ENCODE measurements around the gene UFC1. TPM values are rescaled to one million over a fixed set of nuclear protein-coding genes. Genes with fewer than 3 reads are reported as not detected.

The UFC1 gene
- polyA plus RNA-seq, 1 donor from 2014 or later = 104 TPM

DNA sequence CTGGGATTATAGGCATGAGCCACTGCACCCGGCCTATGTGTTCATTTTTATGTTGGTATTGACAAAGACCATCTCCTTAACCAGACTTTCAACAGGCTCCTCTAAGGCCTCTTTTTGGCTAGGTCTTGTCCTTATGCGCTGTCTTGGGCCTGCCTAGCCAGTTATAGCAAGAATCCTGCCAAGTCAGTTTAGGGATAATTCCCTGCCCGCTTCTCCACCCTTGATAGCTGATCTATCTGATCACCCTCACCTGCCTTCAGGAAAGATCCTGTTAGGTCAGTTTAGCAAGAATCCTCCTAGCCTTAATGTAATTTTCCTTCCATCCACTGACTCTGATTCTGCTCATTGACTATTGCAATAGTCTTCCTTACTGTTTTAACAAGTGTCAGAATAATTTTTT lies 25.9 kb downstream of the UFC1 start:
- Histone ChIP-seq H3K9me3 (ENCODE audit: low read length) (no peaks in the 10 kb centered on the region), H3K9ac (ENCODE audit: low read length) (no peak overlapping the region), H3K27ac (ENCODE audit: low read length) (no peak overlapping the region), H3K27me3 (ENCODE audit: insufficient read depth, low read depth, low read length) (no peaks in the 10 kb centered on the region), H3K36me3 (ENCODE audit: insufficient read depth, low read length) (no peaks in the 10 kb centered on the region), H3K9me2 (ENCODE audit: insufficient read depth, low read length) (no peaks in the 10 kb centered on the region), H3K4me3 (ENCODE audit: low read length) (no peak overlapping the region), H3F3A (ENCODE audit: insufficient read depth, low read length, poor library complexity, severe bottlenecking) (no peaks in the 10 kb centered on the region), H3K4me2 (ENCODE audit: low read length) (no peak overlapping the region), H3K79me2 (replicated peaks; ENCODE audit: insufficient read depth, low read length) (peaks cover 6% of the 10 kb centered on the region), H2AFZ (ENCODE audit: low read depth, low read length) (no peak overlapping the region), H4K20me1 (ENCODE audit: insufficient read depth) (no peaks in the 10 kb centered on the region)
- TF ChIP-seq, protein P1, sequence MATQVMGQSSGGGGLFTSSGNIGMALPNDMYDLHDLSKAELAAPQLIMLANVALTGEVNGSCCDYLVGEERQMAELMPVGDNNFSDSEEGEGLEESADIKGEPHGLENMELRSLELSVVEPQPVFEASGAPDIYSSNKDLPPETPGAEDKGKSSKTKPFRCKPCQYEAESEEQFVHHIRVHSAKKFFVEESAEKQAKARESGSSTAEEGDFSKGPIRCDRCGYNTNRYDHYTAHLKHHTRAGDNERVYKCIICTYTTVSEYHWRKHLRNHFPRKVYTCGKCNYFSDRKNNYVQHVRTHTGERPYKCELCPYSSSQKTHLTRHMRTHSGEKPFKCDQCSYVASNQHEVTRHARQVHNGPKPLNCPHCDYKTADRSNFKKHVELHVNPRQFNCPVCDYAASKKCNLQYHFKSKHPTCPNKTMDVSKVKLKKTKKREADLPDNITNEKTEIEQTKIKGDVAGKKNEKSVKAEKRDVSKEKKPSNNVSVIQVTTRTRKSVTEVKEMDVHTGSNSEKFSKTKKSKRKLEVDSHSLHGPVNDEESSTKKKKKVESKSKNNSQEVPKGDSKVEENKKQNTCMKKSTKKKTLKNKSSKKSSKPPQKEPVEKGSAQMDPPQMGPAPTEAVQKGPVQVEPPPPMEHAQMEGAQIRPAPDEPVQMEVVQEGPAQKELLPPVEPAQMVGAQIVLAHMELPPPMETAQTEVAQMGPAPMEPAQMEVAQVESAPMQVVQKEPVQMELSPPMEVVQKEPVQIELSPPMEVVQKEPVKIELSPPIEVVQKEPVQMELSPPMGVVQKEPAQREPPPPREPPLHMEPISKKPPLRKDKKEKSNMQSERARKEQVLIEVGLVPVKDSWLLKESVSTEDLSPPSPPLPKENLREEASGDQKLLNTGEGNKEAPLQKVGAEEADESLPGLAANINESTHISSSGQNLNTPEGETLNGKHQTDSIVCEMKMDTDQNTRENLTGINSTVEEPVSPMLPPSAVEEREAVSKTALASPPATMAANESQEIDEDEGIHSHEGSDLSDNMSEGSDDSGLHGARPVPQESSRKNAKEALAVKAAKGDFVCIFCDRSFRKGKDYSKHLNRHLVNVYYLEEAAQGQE (IDR thresholded peaks at IDR 0.05; ENCODE audit: borderline replicate concordance) = no peak
- TF ChIP-seq SMC3 (conservative IDR thresholded peaks at IDR 0.05; ENCODE audit: poor library complexity) (no peak), EZH2 (IDR thresholded peaks at IDR 0.05; ENCODE audit: borderline replicate concordance, insufficient read depth, low read length, poor library complexity, severe bottlenecking) (no peak), TAF1 (IDR thresholded peaks at IDR 0.05; ENCODE audit: low read depth) (no peak), EP300 (conservative IDR thresholded peaks at IDR 0.05; ENCODE audit: poor library complexity, severe bottlenecking) (no peak), MXI1 (conservative IDR thresholded peaks at IDR 0.05; ENCODE audit: poor library complexity, severe bottlenecking) (no peak), POLR2AphosphoS5 (IDR thresholded peaks at IDR 0.05) (no peak)
- TF ChIP-seq, protein P2, sequence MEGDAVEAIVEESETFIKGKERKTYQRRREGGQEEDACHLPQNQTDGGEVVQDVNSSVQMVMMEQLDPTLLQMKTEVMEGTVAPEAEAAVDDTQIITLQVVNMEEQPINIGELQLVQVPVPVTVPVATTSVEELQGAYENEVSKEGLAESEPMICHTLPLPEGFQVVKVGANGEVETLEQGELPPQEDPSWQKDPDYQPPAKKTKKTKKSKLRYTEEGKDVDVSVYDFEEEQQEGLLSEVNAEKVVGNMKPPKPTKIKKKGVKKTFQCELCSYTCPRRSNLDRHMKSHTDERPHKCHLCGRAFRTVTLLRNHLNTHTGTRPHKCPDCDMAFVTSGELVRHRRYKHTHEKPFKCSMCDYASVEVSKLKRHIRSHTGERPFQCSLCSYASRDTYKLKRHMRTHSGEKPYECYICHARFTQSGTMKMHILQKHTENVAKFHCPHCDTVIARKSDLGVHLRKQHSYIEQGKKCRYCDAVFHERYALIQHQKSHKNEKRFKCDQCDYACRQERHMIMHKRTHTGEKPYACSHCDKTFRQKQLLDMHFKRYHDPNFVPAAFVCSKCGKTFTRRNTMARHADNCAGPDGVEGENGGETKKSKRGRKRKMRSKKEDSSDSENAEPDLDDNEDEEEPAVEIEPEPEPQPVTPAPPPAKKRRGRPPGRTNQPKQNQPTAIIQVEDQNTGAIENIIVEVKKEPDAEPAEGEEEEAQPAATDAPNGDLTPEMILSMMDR (IDR thresholded peaks at IDR 0.05; ENCODE audit: poor library complexity, severe bottlenecking) = no peak

DNA sequence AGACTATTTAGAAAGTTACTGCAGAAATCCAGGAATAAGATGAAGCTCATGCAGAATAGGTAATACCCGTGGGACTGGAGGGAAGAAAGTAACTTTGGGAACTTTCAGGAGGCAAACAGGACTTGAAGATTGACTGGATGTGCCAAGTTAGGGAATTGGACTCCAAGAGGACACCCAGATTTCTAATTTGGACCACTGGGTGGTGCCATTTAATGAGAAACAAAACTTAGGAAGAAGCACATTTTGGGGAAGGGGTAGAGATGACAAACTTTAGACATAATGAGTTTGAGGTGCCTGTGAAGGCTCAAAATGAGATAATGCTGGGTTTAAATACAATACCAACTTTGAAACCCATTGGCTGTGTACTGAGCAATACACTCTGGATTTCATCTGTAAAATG lies 26.9 kb downstream of the UFC1 start:
- Histone ChIP-seq H3K36me3 (ENCODE audit: insufficient read depth, low read length) (no peaks in the 10 kb centered on the region), H3K4me2 (ENCODE audit: low read length) (no peak overlapping the region), H3K9me3 (ENCODE audit: low read length) (no peaks in the 10 kb centered on the region), H3K4me3 (ENCODE audit: low read length) (no peak overlapping the region), H3K79me2 (replicated peaks; ENCODE audit: insufficient read depth, low read length) (peaks cover 6% of the 10 kb centered on the region), H4K20me1 (ENCODE audit: insufficient read depth) (no peaks in the 10 kb centered on the region), H3F3A (ENCODE audit: insufficient read depth, low read length, poor library complexity, severe bottlenecking) (no peaks in the 10 kb centered on the region), H2AFZ (ENCODE audit: low read depth, low read length) (no peak overlapping the region), H3K27me3 (ENCODE audit: insufficient read depth, low read depth, low read length) (no peaks in the 10 kb centered on the region), H3K9me2 (ENCODE audit: insufficient read depth, low read length) (no peaks in the 10 kb centered on the region), H3K27ac (ENCODE audit: low read length) (no peak overlapping the region), H3K9ac (ENCODE audit: low read length) (no peak overlapping the region)
- TF ChIP-seq, protein P1 (IDR thresholded peaks at IDR 0.05; ENCODE audit: borderline replicate concordance) = no peak
- no peak for TF ChIP-seq POLR2AphosphoS5 (IDR thresholded peaks at IDR 0.05)
- TF ChIP-seq TAF1 (IDR thresholded peaks at IDR 0.05; ENCODE audit: low read depth) = no peak
- no peak for TF ChIP-seq MXI1 (conservative IDR thresholded peaks at IDR 0.05; ENCODE audit: poor library complexity, severe bottlenecking)
- TF ChIP-seq, protein P2 (IDR thresholded peaks at IDR 0.05; ENCODE audit: poor library complexity, severe bottlenecking) = no peak
- no peak for TF ChIP-seq EZH2 (IDR thresholded peaks at IDR 0.05; ENCODE audit: borderline replicate concordance, insufficient read depth, low read length, poor library complexity, severe bottlenecking)
- TF ChIP-seq SMC3 (conservative IDR thresholded peaks at IDR 0.05; ENCODE audit: poor library complexity) = no peak
- no peak for TF ChIP-seq RAD21 (conservative IDR thresholded peaks at IDR 0.05)
